CD4-positive, alpha-beta T cell treated with Interleukin-1 beta for 1 hour (primary cell): ENCODE results near the gene PCA3.

Source experiments
- DNase-seq, 2 donors: peaks; one replicate each; pipeline ENCODE4 v3.0.0-alpha.2; 2020 to 2022

PCA3 gene

GRCh38 chr9:76835571-76836283, 71.5 kb downstream of the PCA3 start:
- DNase-seq = no peak
